HL-60 (cell line): ENCODE measurements around the gene FAM83D.

ENCODE experiments used
- GABPA ChIP-seq: IDR thresholded peaks from 2 replicates; pipeline ENCODE4 v1.6.1; 2012; ENCODE audit warnings: low read depth
- TF ChIP-seq, protein P1 (sequence below): IDR thresholded peaks from one replicate; pipeline ENCODE4 v1.5.1; 2011; ENCODE audit warnings: low read length, control low read depth, inconsistent platforms; ENCODE audit not compliant: insufficient read depth
- TF ChIP-seq, protein P2 (sequence below): IDR thresholded peaks from 2 replicates; pipeline ENCODE4 v1.6.1; 2012; ENCODE audit warnings: low read depth; ENCODE audit not compliant: insufficient replicate concordance

DNA sequence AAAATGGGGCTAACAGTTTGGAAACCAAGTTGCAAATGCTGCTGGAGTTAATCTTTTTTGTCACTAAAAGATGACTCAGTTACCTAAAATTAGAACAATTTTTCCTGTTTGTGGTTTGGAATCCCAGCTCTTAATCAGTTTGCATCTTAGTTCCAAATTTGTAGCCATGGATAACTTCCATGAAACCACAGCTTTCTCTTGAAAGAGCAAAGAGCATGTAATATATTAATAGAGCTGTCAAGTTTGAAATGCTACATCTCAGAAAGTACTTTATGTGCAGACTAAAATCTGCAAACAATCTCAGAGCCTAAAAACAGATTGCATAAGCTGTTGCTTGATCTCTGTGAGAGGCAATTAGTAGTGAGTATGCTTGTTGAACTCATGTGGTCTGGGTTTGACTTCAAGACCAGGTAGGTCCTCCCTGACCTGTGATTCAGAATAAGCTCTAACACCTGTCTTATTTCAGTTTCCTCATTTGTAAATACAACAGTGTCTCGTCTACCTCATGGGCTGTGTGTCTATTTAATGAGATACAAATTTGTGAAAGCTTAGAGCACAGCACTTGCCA is 59.5 kb downstream of the FAM83D start:
- TF ChIP-seq GABPA = no peak
- TF ChIP-seq, protein P1, sequence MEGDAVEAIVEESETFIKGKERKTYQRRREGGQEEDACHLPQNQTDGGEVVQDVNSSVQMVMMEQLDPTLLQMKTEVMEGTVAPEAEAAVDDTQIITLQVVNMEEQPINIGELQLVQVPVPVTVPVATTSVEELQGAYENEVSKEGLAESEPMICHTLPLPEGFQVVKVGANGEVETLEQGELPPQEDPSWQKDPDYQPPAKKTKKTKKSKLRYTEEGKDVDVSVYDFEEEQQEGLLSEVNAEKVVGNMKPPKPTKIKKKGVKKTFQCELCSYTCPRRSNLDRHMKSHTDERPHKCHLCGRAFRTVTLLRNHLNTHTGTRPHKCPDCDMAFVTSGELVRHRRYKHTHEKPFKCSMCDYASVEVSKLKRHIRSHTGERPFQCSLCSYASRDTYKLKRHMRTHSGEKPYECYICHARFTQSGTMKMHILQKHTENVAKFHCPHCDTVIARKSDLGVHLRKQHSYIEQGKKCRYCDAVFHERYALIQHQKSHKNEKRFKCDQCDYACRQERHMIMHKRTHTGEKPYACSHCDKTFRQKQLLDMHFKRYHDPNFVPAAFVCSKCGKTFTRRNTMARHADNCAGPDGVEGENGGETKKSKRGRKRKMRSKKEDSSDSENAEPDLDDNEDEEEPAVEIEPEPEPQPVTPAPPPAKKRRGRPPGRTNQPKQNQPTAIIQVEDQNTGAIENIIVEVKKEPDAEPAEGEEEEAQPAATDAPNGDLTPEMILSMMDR = no peak
- TF ChIP-seq, protein P2, sequence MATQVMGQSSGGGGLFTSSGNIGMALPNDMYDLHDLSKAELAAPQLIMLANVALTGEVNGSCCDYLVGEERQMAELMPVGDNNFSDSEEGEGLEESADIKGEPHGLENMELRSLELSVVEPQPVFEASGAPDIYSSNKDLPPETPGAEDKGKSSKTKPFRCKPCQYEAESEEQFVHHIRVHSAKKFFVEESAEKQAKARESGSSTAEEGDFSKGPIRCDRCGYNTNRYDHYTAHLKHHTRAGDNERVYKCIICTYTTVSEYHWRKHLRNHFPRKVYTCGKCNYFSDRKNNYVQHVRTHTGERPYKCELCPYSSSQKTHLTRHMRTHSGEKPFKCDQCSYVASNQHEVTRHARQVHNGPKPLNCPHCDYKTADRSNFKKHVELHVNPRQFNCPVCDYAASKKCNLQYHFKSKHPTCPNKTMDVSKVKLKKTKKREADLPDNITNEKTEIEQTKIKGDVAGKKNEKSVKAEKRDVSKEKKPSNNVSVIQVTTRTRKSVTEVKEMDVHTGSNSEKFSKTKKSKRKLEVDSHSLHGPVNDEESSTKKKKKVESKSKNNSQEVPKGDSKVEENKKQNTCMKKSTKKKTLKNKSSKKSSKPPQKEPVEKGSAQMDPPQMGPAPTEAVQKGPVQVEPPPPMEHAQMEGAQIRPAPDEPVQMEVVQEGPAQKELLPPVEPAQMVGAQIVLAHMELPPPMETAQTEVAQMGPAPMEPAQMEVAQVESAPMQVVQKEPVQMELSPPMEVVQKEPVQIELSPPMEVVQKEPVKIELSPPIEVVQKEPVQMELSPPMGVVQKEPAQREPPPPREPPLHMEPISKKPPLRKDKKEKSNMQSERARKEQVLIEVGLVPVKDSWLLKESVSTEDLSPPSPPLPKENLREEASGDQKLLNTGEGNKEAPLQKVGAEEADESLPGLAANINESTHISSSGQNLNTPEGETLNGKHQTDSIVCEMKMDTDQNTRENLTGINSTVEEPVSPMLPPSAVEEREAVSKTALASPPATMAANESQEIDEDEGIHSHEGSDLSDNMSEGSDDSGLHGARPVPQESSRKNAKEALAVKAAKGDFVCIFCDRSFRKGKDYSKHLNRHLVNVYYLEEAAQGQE = no peak
